ENCODE data around the gene MCM9. TPM values are rescaled to one million over a fixed set of nuclear protein-coding genes. Genes with fewer than 3 reads are reported as not detected.

The MCM9 gene
- polyA plus RNA-seq, 5 donors = 15.1 to 24.4 (median 21.5) TPM

DNA sequence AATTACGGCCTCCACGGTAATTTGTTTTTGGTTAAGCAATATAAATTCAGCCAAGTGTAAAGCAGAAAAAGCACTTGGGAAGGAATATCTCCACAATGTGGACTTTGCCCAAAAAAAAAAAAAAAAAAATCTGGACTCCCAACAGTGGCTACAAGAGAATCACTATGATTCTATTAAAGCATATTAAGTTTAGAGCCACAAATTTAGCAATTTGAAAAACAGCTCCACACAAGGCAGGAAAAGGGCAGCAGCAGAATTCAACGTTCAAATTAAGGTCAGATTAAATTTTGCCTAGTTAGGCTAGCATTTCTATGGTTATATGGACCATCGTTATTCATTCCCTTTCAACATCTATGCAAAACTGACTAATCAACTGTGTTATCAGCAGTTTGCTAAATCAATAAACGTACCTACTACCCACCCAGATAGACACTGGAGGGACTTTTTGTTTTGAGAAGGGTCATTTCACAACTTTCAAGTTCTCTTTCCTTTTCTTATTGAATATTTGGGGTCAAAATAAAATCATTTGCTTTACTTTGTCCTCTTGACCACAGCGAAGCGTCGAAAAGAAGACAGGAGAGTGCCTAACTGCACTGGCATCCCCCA lies 1.0 kb downstream of the MCM9 start:
- no peak for DNase-seq

DNA sequence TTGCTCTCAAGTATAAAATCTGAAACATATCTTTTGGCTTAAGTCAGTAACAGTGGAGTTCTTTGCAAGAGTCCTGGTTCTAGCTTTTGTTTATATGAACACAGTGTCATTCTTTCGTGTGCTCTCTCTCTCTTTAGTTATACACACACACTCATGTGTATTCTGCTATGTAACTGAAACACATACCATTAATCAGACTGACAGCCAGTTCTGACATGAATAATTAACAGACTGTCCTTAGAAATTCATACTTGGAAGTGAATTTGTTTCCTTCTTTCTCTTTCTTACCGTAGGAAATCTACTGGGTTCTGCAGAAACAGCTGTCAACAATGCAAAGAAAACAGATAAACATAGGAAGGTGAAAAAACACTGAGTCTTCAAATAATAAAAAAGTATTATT lies 2.5 kb downstream of the MCM9 start:
- no peak for DNase-seq

DNA sequence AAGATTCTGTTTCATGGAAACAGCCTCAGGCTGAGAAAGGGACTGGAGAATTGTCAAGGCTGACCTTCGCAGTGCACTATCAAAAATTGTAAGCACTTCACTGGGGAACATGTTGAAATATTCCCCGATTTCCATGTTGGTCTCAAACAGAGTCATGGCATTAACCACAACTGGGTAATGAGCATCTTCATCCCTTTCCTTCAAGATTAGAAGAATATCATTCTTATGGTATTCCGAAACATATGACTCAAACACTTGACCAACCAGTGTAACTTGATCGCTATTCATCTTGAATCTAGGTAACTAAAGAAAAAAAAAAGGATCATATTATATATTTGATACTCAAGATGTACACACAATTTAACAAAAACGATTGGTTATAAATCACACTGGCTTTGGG lies 3.5 kb downstream of the MCM9 start:
- no peak for DNase-seq

DNA sequence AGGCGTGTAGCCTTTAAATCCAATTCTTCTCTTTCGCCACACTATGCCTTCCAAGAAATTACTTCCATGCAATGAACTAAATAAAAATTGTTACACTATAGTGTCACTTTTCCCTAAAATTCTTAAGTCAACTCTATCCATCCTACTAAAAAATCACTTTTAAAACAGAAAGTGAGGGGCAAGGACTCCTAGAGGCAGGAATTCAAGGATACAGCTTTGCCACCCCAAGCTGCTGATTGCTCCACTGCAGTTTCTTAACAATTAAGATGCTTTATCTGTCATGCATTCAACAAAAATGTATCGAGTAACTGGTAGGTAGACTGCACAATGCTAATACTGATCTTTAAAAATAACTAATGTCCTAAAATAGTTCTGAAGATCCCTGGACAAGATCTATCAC lies 4.3 kb downstream of the MCM9 start:
- no peak for DNase-seq

DNA sequence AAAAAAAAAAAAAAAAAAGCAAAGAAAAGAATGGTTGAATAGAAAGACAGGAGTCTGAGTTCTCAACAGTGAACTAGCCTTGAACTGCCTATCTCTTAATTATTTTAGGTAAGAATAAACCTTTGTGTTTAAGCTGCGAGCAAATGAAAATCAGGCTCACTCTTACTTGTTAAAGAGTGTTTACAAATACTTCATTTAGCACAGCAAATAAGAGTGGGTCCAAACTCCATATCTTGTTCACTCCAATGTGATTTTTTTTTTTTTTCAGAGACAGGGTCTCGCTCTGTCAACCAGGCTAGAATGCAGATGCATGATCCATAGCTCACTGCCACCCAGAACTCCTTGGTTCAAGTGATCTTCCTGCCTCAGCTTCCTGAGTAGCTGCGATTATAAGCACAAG lies 11.9 kb downstream of the MCM9 start:
- DNase-seq = no peak

DNA sequence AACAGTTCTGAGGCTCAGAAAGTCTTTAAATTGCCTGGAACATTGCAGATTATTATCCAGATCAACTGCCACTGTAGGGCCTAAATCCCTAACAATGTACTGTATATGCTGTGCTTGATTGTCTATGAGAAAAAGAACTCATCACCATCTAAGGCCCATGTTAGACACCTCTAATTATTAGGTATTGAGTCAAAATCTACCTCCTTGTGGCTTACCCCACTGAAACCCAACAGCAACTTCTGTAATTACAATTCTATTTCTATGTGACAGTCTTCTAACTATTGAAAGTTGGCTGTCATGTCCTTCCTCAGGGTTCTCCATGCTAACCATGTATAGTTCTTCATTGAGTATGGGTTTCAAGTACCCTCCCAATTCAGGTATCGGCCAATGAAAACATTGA lies 13.9 kb downstream of the MCM9 start:
- no peak for DNase-seq

DNA sequence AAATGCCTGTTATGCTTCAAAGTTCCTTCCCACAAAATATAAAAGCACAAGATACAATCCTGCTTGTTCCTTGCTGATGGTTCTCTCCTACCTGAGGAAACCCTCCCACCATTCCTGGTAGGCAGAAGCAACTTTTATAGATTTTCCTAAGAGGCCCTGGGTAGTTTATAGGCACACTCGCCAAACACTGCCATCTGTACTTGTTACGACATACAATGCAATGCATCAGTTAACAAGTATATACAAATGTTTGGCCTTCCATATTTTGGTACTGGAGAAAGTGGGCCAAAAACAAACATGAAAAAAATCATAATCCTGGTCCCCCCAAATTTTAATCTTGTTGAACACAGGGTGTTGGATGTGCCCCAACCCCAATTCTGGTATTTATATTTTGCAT lies 16.6 kb downstream of the MCM9 start:
- no peak for DNase-seq

DNA sequence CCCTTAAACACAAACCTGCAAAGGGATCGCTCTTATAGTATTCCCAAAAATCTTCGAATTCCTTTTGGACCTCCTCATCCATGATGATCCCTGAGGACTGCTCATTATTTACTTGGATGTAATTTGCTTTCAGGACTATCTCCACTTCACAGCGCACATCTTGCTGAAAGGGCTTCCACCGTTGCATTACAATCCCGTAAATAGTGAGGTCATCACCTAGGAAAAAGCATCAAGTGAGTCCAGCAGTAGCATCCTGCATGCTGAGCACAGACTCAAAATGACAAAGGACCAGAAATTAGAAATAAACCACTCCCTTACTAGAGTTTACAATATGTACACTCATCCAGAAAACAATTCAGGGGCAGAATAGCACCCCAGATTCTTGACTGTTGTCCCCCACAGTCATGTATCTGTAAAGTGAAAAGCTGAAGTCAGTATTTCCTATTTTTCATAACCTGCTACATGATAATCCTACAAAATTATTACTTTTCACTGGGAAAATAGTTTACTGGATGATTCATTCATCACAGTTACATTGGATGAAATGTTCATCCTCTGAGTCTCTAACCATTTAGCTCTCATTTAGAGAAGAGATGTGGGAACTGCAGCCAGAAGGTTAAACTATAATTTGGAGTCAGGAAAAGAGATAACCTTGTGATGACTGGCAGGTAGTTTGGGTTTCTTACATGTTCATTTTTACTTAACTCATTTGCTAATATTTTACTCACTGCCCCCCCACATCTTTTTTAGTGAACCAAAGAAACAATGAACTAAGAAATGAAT lies 17.2 kb downstream of the MCM9 start:
- no peak for DNase-seq

DNA sequence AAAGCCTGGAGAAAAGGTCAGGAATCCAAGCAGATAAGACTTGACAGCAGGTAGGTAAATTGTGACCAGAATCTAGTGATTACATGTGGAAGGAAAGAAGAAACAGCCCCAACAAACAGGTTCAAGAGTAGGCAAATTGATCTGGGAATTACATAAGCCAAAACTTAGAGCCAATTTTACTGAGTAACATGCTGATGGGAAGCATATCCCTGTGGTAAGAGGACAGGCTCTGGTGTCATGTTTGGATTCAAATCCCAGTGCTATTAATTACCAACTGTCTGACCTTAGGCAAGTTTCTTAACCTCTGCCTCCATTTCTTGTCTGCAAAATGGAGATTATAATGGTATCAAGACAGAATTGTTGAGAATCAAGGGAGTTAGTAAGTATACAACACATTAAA lies 20.4 kb downstream of the MCM9 start:
- no peak for DNase-seq

DNA sequence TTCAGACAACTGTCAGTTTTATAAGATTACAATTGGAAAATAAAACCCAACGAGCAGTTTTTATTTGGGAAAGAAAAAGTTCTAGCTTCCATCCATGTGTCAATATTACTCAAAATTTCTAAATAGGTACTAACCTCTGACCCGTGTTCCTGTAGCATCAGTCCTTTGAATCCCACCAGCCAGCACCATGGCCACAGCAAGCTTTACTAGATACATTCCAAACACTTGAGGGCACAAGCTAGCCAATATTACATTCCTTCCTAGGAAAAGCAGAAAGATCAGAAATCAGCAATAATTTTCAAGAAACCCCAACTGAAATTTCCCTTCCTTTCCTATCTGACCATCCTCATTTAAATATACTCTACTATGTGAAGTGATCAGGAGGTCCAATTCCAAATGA lies 21.8 kb downstream of the MCM9 start:
- DNase-seq = no peak

DNA sequence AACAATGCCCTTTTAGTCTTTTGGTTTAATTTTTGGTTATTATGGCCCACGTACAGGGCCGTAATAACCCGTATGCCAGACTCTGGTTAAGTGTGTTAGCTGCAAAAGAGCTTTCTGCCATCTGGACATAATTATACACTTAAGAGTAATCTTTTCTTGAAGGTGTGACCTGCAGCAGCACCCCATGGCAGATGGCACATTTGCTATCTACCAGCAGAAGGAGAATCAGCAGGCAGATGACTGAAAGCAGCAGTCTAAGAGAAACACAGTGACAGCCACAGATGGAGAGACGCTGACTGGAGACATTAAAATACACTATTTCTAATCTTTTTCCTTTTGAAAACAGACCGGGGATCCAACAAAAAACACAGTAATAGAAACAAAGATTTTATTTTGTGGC lies 22.3 kb downstream of the MCM9 start:
- DNase-seq = no peak

DNA sequence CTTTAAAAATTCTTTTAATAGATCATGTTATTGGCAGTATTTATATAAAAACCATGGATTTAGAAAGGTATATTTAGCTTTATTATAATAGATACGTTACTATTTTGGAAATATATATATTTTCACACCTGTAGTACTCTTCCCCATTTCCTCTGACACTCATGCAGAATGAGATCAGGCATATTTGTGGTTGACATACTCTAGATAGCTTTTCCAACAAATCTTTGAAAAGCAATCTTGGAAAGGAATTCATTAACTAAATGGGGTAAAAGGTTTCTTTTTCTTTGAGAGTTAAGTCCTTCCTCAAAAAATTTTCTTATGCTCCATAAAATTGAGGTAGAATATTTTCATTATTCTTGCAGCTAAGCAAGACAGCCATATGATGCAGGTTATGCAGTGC lies 26.5 kb downstream of the MCM9 start:
- DNase-seq = no peak

DNA sequence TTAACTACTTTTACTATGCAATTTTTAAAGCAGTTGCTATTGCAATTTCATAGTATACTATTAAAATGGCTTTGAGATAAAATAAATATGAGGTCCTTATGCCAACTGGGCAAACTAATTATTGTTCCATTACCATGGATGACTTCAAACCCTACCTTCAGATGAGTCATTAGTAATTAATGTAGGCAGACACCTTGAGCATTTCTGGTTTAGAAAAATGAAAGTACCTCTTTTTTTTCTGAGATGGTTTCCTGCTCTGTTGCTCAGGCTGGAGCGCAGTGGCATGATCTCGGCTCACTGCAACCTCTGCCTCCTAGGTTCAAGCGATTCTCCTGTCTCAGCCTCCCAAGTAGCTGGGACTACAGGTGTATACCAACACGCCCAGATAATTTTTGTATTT lies 29.1 kb downstream of the MCM9 start:
- DNase-seq = no peak

DNA sequence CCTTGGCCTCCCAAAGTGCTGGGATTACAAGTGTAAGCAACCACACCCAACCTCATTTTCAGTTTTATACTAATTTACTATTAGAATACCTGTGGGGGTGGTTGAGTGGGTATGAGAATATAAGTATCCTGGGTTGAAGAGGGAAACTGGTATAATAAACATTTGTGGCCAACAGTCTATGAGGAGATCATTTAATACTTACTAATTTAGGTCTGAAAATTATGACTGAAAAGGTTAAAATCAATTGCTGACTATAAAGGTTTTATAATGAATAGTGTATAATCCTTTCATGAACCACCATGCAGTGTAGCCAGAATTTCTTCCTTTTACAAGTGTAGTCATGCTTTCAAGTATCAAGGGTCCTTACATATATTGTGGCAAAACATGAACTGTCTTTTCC lies 29.9 kb downstream of the MCM9 start:
- no peak for DNase-seq

DNA sequence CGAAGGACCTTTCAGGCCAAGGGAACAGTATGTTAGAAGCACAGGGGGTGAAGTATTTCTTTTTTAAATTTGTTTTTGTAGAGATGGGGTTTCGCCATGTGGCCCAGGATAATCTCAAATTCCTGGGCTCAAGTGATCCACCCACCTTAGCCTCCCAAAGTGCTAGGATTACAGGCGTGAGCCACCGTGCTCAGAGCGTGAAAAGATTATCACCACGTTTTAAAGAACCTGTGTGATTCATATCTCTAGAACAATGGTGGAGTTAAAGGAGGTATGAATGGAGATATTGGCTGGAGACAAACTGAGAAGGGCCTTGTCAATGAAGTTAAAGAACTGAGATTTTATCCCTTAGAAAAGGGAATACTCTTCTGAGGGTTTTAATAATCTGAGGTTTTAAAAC lies 31.3 kb downstream of the MCM9 start:
- no peak for DNase-seq

DNA sequence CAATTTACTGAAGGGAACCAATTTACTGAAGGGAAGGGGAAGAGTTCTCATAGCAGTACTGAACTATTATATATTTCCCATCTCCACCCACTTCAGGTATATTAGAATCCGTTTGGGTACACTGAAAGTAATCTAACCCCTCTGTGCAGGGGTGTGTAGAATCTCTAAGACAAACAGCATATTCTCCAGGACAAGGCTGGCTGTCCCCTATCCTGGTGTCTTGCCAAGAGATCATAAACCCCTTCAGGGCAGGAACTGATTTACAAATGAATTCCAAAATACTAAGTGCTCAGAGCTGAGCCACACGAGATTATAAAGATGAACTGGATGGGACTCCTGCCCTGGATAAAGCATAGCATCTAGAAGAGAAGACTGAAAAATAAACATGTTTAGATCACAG lies 31.8 kb downstream of the MCM9 start:
- no peak for DNase-seq

DNA sequence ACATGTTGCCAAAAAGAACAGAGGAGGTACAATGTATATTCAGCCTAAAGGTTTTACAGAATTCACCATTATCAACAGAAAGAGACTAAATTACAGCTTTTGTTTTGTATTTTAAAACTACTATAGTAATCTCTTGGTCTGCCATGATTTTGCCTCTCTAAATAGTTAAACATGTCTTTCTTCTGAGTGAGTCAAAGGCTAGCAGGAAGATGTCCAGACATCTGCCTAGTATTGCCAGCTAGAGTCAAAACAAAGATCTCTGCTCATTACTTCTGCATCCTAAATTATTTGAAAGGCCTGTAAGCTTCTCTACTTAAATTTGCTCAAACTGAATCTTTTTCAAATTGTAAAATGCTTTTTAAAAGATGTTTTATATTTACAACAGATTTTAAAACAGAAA lies 32.2 kb downstream of the MCM9 start:
- no peak for DNase-seq

DNA sequence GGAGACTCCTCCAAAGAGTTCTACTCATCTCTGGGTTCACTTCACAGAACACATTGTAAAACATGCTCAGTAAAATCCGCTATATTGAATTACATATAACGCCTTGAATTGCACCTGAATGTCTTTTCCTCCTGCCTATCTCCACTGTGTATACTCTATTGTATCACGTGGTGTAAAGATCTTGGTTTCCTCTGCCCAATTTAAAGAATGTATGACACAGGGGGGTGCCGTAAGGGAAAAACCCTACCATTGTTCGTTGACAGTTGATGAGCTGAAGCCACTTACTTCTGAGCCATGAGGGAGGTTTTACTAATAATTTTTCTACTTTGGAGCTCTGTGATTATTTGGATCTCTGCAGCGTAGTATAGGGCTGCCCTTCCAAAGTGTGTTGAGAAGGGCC lies 35.0 kb downstream of the MCM9 start:
- no peak for DNase-seq

DNA sequence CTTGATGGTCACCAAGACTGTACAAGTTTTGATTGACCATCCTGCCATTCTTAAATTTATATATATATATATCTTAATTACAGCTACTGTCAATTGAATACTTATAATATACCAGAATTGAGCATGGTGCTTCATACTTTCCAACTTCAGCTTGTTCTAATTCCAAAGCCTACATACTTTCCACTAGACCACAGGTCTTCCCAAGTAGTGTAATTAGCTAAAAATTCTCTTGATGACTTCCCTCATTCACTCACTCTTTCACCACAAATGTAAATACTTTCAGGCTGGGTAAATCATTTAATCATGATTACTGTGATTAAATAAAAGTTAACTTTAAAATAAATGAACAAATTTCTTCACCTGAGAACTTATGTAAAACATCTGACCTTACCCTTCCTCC lies 37.6 kb downstream of the MCM9 start:
- no peak for DNase-seq

DNA sequence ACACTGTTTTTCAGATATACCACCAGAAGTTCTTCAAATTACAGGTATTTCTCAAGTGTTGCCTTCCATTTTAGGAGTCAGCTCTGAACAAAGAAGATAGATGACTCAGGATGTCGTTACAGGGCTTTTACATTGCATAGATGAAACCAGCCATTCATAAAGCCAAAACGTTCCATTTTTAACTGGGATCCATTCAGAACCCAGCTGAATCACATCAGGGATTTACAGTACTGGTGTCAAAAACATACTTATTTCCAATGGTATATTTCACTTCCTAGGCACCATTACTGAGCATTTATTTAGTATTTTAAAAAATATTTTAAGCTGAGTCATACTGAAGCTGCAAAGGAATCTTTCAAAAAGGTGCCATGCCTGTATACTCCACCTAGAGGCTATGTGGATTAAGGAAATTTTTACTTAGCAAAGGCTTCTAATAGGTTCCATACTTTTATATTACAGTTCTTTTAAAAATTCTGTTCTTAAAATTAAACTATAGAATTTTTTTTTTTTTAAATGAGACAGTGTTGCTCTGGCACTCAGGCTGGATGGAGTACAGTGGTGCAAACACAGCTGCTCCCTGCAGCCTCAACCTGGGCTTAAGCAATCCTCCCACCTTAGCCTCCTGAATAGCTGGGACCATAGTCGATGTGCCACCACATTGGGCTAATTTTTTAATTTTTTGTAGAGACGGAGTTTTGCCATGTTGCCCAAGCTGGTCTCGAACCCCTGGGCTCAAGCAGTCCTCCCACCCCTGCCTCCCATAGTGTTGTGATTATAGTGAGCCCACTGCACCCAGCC lies 38.4 kb downstream of the MCM9 start:
- DNase-seq = no peak

DNA sequence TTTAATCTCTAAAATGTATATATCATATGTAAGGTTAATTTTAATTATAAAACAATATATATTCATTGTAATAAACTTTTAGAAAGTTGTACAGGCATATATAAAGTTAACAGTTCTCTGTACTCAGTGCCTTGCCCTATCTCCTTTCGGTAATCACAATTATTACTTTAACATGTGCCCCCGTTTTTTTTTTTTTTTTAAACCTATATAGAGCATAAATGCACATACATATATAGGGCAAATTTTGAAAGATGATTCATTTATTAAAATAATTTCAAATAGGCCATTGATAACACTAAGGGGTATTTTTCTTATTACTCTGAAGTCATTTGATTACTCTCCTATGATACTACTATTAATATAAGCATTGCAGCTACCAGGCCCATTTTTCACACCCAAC lies 39.1 kb downstream of the MCM9 start:
- no peak for DNase-seq

DNA sequence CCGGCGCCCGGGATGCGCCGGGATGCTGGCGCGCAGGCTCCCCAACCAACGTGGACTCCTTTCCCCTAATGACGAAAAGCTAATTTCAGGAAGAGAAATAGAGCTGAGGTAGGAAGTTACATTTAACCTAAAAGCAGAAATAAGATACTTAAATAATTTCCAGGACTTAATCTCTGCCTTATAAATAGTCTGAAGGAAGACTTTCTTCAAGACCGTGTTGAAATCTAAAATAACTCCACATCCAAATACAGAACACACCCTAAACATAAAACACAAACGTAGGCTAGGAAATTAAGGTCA lies 39.7 kb downstream of the MCM9 start:
- DNase-seq = no peak

Measured in right lung (tissue), 5 donors.